Activated T-helper 1 cell treated with anti-CD3 and anti-CD28 coated beads, Interleukin-12 subunit alpha, Interleukin-12 subunit beta, Interleukin-2, Interleukin-4 antibody, amounts not matched to agents 30 ng/mL and 10 ng/mL and 1 ng/mL, durations not matched to agents 14 hours and 24 hours and 36 hours (primary cell): ENCODE data around the gene MVB12B. TPM values are rescaled to one million over a fixed set of nuclear protein-coding genes. Genes with fewer than 3 reads are reported as not detected.

Source experiments
- DNase-seq: peaks from one replicate; pipeline ENCODE4 v3.0.0; 2021; ENCODE audit warnings: low spot score
- H3K27ac Mint-ChIP-seq: one replicate; pipeline ENCODE4 v1.8.0; 2021; ENCODE audit warnings: mild to moderate bottlenecking, mixed read lengths
- H3K27me3 Mint-ChIP-seq: one replicate; pipeline ENCODE4 v1.8.0; 2022; ENCODE audit warnings: mild to moderate bottlenecking, moderate library complexity, mixed read lengths; ENCODE audit not compliant: insufficient read depth
- H3K36me3 Mint-ChIP-seq: one replicate; pipeline ENCODE4 v1.8.0; 2021; ENCODE audit warnings: low read depth, mixed read lengths
- H3K4me1 Mint-ChIP-seq: one replicate; pipeline ENCODE4 v1.8.0; 2021; ENCODE audit warnings: low read depth, mixed read lengths
- H3K4me3 Mint-ChIP-seq: one replicate; pipeline ENCODE4 v1.8.0; 2021; ENCODE audit warnings: mild to moderate bottlenecking, moderate library complexity, mixed read lengths
- H3K9me3 Mint-ChIP-seq: one replicate; pipeline ENCODE4 v1.8.0; 2021; ENCODE audit warnings: mixed read lengths
- intact Hi-C: fragments of 100-400 bp; cut with micrococcal nuclease; formaldehyde crosslinking; loops from one replicate; pipeline ENCODE4 v1.15.1; 2024
- total RNA-seq: library from RNA; stranded (reverse); gene quantifications from 2 replicates; pipeline ENCODE4 v1.2.3, GENCODE V29; 2022

Gene MVB12B
- total RNA-seq, 1 donor from 2014 or later, result 1.1 TPM

DNA sequence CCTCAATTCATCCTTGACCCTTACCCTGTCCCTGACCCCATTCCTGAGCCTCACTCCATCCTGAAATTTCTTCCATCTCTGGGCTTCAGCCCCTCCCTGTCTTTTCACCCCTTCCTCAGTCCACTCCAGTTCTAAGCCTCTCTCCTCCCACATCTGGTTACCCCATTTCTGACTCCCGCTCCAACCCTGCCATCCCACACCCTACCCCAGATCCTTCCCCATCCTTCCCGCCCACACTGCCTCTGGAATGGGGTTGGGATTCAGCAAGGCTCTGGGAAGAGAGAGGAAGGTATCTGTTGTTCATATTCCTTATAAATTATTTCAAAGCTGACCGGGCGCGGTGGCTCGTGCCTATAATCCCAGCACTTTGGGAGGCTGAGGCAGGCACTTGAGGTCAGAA is 29.9 kb upstream of the MVB12B start:
- no peaks in the 10 kb centered on the region for H3K4me1 Mint-ChIP-seq
- no peak overlapping the region for H3K27ac Mint-ChIP-seq
- intact Hi-C loops, result no loop called here

DNA sequence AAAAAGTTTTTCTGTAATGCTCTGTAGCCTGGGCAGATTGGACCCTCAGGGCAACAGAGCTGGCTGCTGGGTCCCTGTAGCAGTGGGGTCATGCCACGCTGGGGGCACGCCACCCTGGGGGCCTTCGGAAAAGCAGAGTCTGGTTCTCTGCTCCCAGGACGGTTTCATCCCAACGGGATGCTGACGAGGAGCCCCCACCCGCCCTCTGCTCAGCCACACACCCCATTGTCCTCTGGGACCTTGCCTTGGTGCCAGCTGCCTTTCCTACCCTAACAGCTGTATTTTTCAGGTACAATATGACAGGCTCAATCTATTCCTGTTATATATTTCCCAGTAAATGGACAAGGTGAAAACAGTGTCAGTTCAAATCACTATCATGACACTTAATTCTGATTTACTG is 29.0 kb upstream of the MVB12B start:
- Mint-ChIP-seq H3K36me3 (no peaks in the 10 kb centered on the region), H3K27ac (no peak overlapping the region), H3K4me3 (no peak overlapping the region), H3K9me3 (no peaks in the 10 kb centered on the region), H3K4me1 (peaks cover 5% of the 10 kb centered on the region), H3K27me3 (peaks cover 12% of the 10 kb centered on the region)
- intact Hi-C loops, result no loop called here
- DNase-seq, result no peak

More for the DNA sequence above, 29.9 kb upstream of the MVB12B start:
- peaks cover 14% of the 10 kb centered on the region for H3K27me3 Mint-ChIP-seq
- no peaks in the 10 kb centered on the region for H3K36me3 Mint-ChIP-seq
- no peak overlapping the region for H3K4me3 Mint-ChIP-seq
- DNase-seq, result no peak
- H3K9me3 Mint-ChIP-seq, result no peaks in the 10 kb centered on the region

DNA sequence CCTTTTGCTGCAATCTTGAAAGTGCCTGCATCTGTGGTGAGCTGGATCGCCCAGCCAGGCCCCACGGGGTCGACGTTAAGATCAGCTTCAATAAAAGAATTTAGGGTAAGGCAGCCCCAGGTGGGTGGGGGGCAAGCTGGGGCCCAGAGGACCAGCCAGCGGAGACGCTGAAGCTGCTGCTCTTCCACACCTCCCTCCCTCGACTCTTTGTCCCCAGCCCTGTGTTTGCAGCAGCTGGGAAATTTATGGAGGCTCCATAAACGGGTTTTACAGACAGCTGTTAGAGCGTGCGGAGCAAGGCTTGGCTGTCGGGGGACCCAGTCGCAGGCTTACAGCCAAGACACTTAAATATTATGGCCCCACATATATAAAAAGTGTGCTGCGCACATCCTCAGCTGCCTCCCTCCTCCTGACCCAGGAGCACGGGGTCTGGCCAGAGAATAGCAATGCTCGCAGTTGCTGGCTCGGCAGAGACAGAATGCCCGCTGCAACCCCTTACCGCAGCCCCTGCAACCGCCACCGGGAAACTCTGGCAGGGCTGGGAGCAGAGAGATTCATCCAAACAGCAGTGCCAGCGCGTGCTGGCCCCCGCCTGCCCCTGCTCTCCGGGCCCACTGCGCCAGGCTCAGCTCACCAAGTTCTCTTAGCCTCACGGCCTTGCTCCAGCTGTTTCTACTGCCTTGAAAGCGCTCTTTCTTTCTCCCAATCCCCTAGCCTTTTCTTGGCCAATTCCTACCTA is 28.4 kb upstream of the MVB12B start:
- H3K4me1 Mint-ChIP-seq, result peaks cover 5% of the 10 kb centered on the region
- no peak for DNase-seq
- intact Hi-C loops, result no loop called here
- H3K9me3 Mint-ChIP-seq, result no peaks in the 10 kb centered on the region
- H3K27me3 Mint-ChIP-seq, result peaks cover 12% of the 10 kb centered on the region
- no peak overlapping the region for H3K27ac Mint-ChIP-seq
- H3K36me3 Mint-ChIP-seq, result no peaks in the 10 kb centered on the region
- no peak overlapping the region for H3K4me3 Mint-ChIP-seq

DNA sequence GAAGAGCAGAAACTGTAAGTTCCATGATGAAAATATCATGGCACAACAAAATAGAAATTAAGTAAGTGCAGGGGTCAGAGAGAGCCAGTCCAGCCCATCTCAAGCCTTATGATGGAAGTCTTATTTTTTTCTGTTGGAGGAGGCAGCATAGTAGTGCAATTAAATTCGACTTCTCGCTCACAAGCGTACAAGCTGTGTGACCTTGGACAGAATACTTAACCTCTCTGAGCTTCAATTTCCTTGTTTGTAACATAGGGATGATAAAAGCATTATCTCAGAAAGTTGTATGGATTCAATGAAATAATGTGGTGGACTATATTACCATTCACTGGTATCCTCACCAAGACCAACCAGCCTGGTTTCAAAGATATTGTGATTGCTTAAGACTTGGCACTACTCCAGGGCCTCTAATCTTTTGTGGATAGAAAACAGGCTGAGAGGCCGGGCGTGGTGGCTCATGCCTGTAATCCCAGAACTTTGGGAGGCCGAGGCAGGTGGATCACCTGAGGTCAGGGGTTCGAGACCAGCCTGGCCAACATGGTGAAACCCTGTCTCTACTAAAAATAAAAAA is 26.8 kb upstream of the MVB12B start:
- Mint-ChIP-seq H3K36me3 (no peaks in the 10 kb centered on the region), H3K4me1 (peaks cover 5% of the 10 kb centered on the region), H3K27ac (no peak overlapping the region), H3K4me3 (no peak overlapping the region), H3K9me3 (no peaks in the 10 kb centered on the region), H3K27me3 (peaks cover 12% of the 10 kb centered on the region)
- intact Hi-C loops, result no loop called here
- no peak for DNase-seq

DNA sequence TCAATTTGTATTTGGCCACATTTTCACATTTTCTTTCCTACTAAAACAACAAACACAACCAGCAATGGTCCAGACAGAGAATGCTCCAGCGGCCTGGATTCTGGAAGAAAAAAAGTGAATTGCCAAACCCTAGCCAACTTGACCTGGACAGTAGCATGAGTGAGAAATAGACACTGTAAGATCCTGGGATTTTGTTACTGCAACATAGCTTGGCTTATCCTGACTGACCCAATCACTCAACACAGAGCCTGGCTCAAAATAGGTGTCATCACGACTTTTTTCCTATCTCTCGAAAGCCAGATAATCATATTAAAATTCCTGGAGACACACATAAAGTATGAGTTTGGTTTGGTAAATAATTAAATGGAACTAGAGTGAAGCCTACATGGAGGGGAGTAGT is 25.4 kb upstream of the MVB12B start:
- intact Hi-C loops, result no loop called here
- Mint-ChIP-seq H3K36me3 (no peaks in the 10 kb centered on the region), H3K27ac (no peak overlapping the region), H3K4me1 (peaks cover 5% of the 10 kb centered on the region), H3K4me3 (no peak overlapping the region), H3K27me3 (peaks cover 10% of the 10 kb centered on the region), H3K9me3 (no peaks in the 10 kb centered on the region)
- DNase-seq, result no peak

DNA sequence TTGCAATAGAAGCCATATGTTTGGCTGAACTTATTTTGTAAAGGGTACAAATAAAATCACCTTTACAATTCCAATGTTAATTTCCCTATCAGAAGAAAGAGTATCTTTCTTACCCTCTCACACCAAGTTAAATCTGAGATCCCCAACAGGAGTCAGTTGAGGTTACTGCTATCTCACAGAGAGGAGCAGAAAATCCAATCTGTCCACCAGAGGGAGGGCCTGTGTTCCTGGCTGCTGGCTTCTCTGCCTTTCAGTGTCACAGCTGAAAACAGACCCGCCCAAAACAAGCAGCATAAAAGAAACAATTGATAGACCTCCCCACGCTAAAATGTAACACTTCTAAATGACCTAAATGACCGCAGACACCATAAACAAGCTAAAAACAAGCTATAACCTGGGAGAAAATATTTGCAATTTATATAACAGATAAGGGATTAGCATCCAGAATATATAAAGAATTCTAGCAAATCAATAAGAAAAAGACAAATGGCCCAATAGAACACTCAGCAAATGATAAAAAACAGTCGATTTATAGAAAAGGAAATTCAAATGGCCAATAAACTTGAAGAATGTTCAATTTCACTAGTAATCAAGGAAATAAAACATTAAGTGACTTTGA is 24.5 kb upstream of the MVB12B start:
- no peaks in the 10 kb centered on the region for H3K36me3 Mint-ChIP-seq
- intact Hi-C loops, result loop anchor here (1.0 kb wide), 2 partner anchors 96 to 189 kb away; no protein-coding TSS in a partner anchor
- peak; percentile 56 for DNase-seq
- no peak overlapping the region for H3K4me3 Mint-ChIP-seq
- H3K4me1 Mint-ChIP-seq, result peaks cover 5% of the 10 kb centered on the region
- no peak overlapping the region for H3K27ac Mint-ChIP-seq
- H3K27me3 Mint-ChIP-seq, result peaks cover 5% of the 10 kb centered on the region
- no peaks in the 10 kb centered on the region for H3K9me3 Mint-ChIP-seq

DNA sequence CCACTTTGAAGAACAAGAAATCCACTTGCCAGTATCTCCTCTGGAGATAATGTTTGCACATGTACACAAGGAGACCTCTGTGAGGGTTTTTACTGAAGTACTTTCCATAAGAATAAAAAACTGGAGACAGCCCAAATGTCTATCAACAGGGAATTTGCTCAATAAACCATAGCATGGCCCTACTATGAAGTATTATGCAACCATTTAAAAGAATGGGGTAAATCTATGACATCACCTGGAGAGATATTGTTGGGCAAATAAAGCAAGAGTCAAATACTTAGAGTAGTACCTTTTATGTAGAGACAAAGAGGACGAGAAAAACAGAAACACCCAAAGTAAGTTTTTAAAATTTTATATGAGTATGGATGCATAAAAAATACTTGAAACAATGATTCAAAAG is 23.9 kb upstream of the MVB12B start:
- Mint-ChIP-seq H3K4me3 (no peak overlapping the region), H3K36me3 (no peaks in the 10 kb centered on the region), H3K27me3 (peaks cover 5% of the 10 kb centered on the region), H3K27ac (no peak overlapping the region), H3K4me1 (peaks cover 5% of the 10 kb centered on the region), H3K9me3 (no peaks in the 10 kb centered on the region)
- DNase-seq, result no peak
- intact Hi-C loops, result loop anchor here (1.0 kb wide), 2 partner anchors 96 to 189 kb away; no protein-coding TSS in a partner anchor

DNA sequence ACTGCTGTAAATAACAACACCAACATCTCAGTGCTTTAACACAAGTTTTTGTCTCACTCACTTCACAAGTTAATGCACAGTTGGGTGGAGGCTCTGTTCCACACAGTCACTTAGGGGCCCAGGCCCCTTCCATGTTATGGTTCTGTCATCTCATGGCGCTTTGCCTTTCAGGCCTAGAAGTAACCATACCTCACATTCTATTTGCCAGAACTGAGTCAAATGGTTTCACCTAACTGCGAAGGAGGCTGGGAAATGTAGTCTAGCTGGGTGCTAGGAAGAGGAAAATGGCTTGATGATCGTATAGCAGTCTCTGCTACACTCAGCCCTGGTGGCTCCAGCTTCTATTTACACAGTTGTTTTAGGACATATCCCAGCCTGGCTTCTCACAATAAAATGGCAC is 23.1 kb upstream of the MVB12B start:
- no peaks in the 10 kb centered on the region for H3K36me3 Mint-ChIP-seq
- no peaks in the 10 kb centered on the region for H3K9me3 Mint-ChIP-seq
- intact Hi-C loops, result no loop called here
- peaks cover 7% of the 10 kb centered on the region for H3K27me3 Mint-ChIP-seq
- no peak overlapping the region for H3K27ac Mint-ChIP-seq
- DNase-seq, result no peak
- H3K4me1 Mint-ChIP-seq, result peaks cover 5% of the 10 kb centered on the region
- H3K4me3 Mint-ChIP-seq, result no peak overlapping the region

DNA sequence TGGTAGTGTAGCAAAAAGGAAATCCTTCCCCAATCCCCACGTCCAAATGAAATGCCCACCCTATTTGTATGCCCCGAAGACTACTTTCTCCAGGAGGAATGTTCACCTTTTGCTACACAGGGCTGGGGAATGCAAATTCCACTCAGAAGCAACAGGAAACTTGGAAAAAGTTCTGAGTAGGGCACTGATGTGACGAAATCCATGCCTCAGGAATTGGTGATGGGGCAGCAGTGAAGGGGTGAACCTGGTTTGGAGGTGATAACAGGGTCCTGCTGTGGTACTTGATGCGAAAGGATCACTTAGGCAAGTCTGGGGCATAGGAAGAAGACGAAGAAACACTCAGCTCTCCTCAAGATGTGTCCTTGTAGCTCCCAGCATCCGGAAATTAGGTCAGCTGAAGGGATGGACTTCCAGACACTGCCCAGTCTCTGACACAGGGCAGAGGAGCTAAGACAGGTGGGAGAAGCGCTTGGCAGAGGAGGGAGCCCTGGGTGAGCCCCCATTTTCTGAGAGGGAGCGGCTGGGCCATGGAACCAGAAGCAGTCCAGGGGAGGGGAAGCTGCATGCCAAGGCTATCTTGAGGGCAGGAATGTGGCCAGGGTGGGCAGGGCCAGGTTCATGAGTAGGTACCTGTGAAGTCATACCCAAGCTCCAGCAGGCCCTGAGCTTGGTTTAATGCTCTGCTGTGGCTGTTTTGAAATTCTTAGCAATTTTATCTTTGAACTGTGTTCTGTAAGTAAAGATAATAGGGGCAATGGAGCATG is 22.2 kb upstream of the MVB12B start:
- intact Hi-C loops, result no loop called here
- H3K4me1 Mint-ChIP-seq, result peaks cover 5% of the 10 kb centered on the region
- H3K27me3 Mint-ChIP-seq, result peaks cover 5% of the 10 kb centered on the region
- H3K4me3 Mint-ChIP-seq, result no peak overlapping the region
- no peaks in the 10 kb centered on the region for H3K36me3 Mint-ChIP-seq
- DNase-seq, result no peak
- no peaks in the 10 kb centered on the region for H3K9me3 Mint-ChIP-seq
- no peak overlapping the region for H3K27ac Mint-ChIP-seq

DNA sequence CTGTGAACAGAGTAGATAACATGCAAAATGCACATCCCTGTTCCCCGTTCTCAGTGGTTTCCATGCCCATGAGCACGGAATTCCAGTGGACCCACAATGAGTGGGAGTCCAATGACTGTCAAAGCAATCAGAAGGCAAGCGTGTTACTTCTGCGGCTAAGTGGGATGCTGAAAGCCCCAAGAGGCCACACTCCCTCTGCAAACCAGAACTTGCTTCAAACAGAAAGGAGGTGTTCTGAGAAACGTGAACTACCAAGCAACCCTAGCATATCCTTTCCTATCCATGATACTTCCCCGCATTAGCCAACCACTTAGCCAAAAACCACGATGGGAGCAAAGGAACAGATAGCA is 21.7 kb upstream of the MVB12B start:
- intact Hi-C loops, result no loop called here
- no peak for DNase-seq
- Mint-ChIP-seq H3K4me3 (no peak overlapping the region), H3K27me3 (peaks cover 5% of the 10 kb centered on the region), H3K9me3 (no peaks in the 10 kb centered on the region), H3K36me3 (no peaks in the 10 kb centered on the region), H3K27ac (no peak overlapping the region), H3K4me1 (peaks cover 5% of the 10 kb centered on the region)

DNA sequence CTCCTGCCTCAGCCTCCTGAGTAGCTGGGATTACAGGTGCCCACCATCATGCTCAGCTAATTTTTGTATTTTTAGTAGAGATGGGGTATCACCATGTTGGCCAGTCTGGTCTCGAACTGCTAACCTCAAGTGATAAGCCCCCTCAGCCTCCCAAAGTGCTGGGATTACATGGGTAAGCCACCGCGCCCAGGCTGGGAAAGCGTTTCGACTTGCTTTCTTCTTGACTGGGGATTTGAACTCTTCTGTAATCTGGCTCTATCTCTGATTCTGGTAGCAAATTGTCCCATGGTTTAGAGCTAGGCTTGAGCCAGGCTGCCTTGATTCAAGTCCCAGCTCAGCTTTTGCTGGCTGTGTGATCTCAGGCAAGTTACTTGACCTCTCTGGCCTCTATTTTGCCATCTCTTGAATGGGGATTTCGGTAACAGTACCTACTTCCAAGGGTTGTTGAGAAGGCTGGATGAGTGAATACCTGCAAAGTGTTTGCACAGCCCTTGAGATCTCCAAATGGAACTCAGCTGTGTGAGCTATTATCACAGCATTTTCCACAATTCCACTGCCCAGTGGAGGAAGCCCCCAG is 20.5 kb upstream of the MVB12B start:
- intact Hi-C loops, result no loop called here

DNA sequence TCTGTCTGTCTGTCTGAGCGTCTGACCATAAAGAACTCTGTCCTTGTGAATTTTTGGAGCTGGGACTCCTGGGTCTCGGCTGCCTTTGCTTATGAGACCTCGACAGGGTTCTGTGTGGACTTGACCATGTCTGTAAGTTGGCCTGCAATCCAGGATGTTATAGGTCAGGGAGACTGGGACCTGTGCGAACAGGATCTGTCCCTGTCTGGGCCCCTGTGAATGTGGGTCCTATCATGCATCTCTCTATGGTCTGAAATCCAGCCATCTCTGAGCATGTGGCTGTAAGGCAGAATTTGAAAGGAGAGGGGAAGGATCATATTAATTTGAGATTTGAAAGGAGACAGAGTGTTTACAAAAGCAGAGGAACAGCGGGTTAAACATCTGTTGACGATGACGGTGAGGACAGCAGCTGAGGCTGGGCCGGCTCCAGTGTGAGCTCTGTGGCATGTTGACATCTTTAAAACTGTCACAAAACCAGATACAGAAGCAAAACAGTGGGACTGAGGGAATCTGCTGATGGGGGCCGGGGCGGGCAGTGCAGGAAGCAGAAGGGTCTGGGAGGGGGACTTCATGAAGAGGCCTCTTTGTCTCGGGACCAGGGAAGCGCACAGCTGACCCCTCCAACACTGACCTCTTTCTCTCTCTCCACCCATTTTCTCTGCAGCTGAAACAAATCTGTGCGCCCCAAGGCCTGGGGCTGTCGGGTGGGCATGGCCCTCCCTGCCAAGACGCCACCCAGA is 19.1 kb upstream of the MVB12B start:
- no peak for DNase-seq
- no peaks in the 10 kb centered on the region for H3K9me3 Mint-ChIP-seq
- intact Hi-C loops, result no loop called here
- no peaks in the 10 kb centered on the region for H3K4me1 Mint-ChIP-seq
- H3K36me3 Mint-ChIP-seq, result no peaks in the 10 kb centered on the region
- H3K27ac Mint-ChIP-seq, result no peak overlapping the region
- H3K27me3 Mint-ChIP-seq, result peaks cover 2% of the 10 kb centered on the region
- H3K4me3 Mint-ChIP-seq, result no peak overlapping the region

More for the DNA sequence above, 20.5 kb upstream of the MVB12B start:
- peaks cover 5% of the 10 kb centered on the region for H3K4me1 Mint-ChIP-seq
- H3K9me3 Mint-ChIP-seq, result no peaks in the 10 kb centered on the region
- no peak overlapping the region for H3K4me3 Mint-ChIP-seq
- H3K27ac Mint-ChIP-seq, result no peak overlapping the region
- DNase-seq, result no peak
- H3K36me3 Mint-ChIP-seq, result no peaks in the 10 kb centered on the region
- peaks cover 5% of the 10 kb centered on the region for H3K27me3 Mint-ChIP-seq
